A549 (cell line): Measurements from ENCODE around the gene ST3GAL5. TPM values are rescaled to one million over a fixed set of nuclear protein-coding genes. Genes with fewer than 3 reads are reported as not detected.

Experiments
- ATAC-seq, 2 experiments: fragments of 200-7000 bp in 1 of 2; fragments of >200 bp in 1 of 2; cut with Nextera tagmentation in 1 of 2; cut with Tn5 transposase in 1 of 2; 3 replicates each; pipeline versions ENCODE4 v1.8.0 to v1.9.1; 2018 to 2020; ENCODE audit warnings: mild to moderate bottlenecking in 1 of 2, moderate library complexity in 1 of 2
- CTCF ChIA-PET: fragments of 300-600 bp; sonication (Branson Sonifier 250); formaldehyde crosslinking; extraction: SDS; loops from one replicate; lab custom pipeline; 2021; ENCODE audit warnings: antibody characterized with exemption, inconsistent platforms; lab: Yijun Ruan, JAX
- POLR2A ChIA-PET: fragments of 350-600 bp; formaldehyde crosslinking; extraction: SDS; loops from one replicate; lab custom pipeline; 2021; ENCODE audit warnings: antibody characterized with exemption, inconsistent platforms; lab: Yijun Ruan, JAX
- DNase-seq, 2 experiments: peaks; one replicate each; pipeline versions ENCODE4 v3.0.0 to v3.0.0-alpha.2; 2011 to 2016; ENCODE audit warnings: low read depth in 1 of 2, low spot score in 1 of 2
- FAIRE-seq: peaks from 2 replicates; lab custom pipeline; 2011; peaks lifted over from hg19 to GRCh38; lab: Jason Lieb, UNC
- H3K27ac ChIP-seq, 2 experiments: fragments of >200 bp; sonication (Bioruptor Twin); formaldehyde crosslinking; 3 replicates each; pipeline ENCODE4 v1.5.1; 2016 to 2017
- H3K4me1 ChIP-seq: fragments of >200 bp; sonication (Bioruptor Twin); formaldehyde crosslinking; 3 replicates; pipeline ENCODE4 v1.6.1; 2016
- H3K4me2 ChIP-seq: fragments of >200 bp; sonication (Bioruptor Twin); formaldehyde crosslinking; 3 replicates; pipeline ENCODE4 v1.6.1; 2016
- H3K4me3 ChIP-seq: fragments of >200 bp; sonication (Bioruptor Twin); formaldehyde crosslinking; 3 replicates; pipeline ENCODE4 v1.5.1; 2016
- H3K9me3 ChIP-seq: fragments of >200 bp; sonication (Bioruptor Twin); formaldehyde crosslinking; 3 replicates; pipeline ENCODE4 v1.6.1; 2016
- CHD2 ChIP-seq: fragments of 150-350 bp; IDR thresholded peaks from 2 replicates; pipeline ENCODE4 v1.6.1; 2014; ENCODE audit warnings: low read length; ENCODE audit not compliant: partially characterized antibody
- CTCF ChIP-seq: fragments of >200 bp; sonication (Bioruptor Twin); formaldehyde crosslinking; IDR thresholded peaks from 3 replicates; pipeline ENCODE4 v1.5.1; 2016
- EHF ChIP-seq: fragments of 250-450 bp; sonication (Bioruptor Pico); IDR thresholded peaks from 2 replicates; pipeline ENCODE4 v1.5.0; 2020; ENCODE audit warnings: mild to moderate bottlenecking
- EHMT2 ChIP-seq: fragments of 200-600 bp; sonication (generic); IDR thresholded peaks from 2 replicates; pipeline ENCODE4 v1.6.1; 2016; ENCODE audit warnings: antibody characterized with exemption, low read depth, mild to moderate bottlenecking, moderate library complexity
- FOSB ChIP-seq: fragments of 250-450 bp; sonication (Bioruptor Pico); IDR thresholded peaks from 2 replicates; pipeline ENCODE4 v1.5.0; 2020; ENCODE audit warnings: mild to moderate bottlenecking, moderate library complexity
- HMGXB4 ChIP-seq: fragments of 250-450 bp; sonication (Bioruptor Pico); IDR thresholded peaks from 2 replicates; pipeline ENCODE4 v1.5.0; 2021; ENCODE audit warnings: mild to moderate bottlenecking, moderate library complexity, borderline replicate concordance
- HOXA7 ChIP-seq: fragments of 250-450 bp; sonication (Bioruptor Pico); IDR thresholded peaks from 2 replicates; pipeline ENCODE4 v1.5.0; 2020; ENCODE audit warnings: mild to moderate bottlenecking, moderate library complexity
- HOXB13 ChIP-seq: fragments of 250-450 bp; sonication (Bioruptor Pico); IDR thresholded peaks from 2 replicates; pipeline ENCODE4 v1.5.0; 2020; ENCODE audit warnings: low read depth, mild to moderate bottlenecking, moderate library complexity
- HOXB5 ChIP-seq: fragments of 250-450 bp; sonication (Bioruptor Pico); IDR thresholded peaks from 2 replicates; pipeline ENCODE4 v1.5.0; 2020; ENCODE audit warnings: mild to moderate bottlenecking, moderate library complexity
- JUNB ChIP-seq: fragments of >200 bp; sonication (Bioruptor Twin); formaldehyde crosslinking; IDR thresholded peaks from 2 replicates; pipeline ENCODE4 v1.6.1; 2016
- MAFK ChIP-seq: fragments of 450-650 bp; IDR thresholded peaks from 2 replicates; pipeline ENCODE4 v1.6.1; 2014; ENCODE audit not compliant: partially characterized antibody
- MAX ChIP-seq: IDR thresholded peaks from 2 replicates; pipeline ENCODE4 v1.6.1; 2012
- MYC ChIP-seq: IDR thresholded peaks from 2 replicates; pipeline ENCODE4 v1.6.1; 2012; ENCODE audit warnings: mild to moderate bottlenecking, inconsistent platforms, low read length, improper control_type of control experiment, borderline replicate concordance
- NPAS2 ChIP-seq: fragments of 250-450 bp; sonication (Bioruptor Pico); IDR thresholded peaks from 2 replicates; pipeline ENCODE4 v1.8.0; 2022; ENCODE audit warnings: mild to moderate bottlenecking, moderate library complexity, borderline replicate concordance
- SMC3 ChIP-seq: fragments of >200 bp; sonication (Bioruptor Twin); formaldehyde crosslinking; IDR thresholded peaks from 3 replicates; pipeline ENCODE4 v1.6.1; 2018; ENCODE audit warnings: inconsistent platforms
- TFCP2L1 ChIP-seq: fragments of 250-450 bp; sonication (Bioruptor Pico); IDR thresholded peaks from 2 replicates; pipeline ENCODE4 v1.5.0; 2021; ENCODE audit warnings: mild to moderate bottlenecking
- ZC3H11A ChIP-seq: fragments of 450-650 bp; IDR thresholded peaks from 2 replicates; pipeline ENCODE4 v1.6.1; 2014; ENCODE audit warnings: antibody characterized with exemption, mild to moderate bottlenecking
- ZFP36 ChIP-seq: fragments of 450-650 bp; IDR thresholded peaks from 2 replicates; pipeline ENCODE4 v1.6.1; 2014; ENCODE audit warnings: borderline replicate concordance; ENCODE audit not compliant: partially characterized antibody
- ZNF302 ChIP-seq: fragments of 250-450 bp; sonication (Bioruptor Pico); IDR thresholded peaks from 2 replicates; pipeline ENCODE4 v1.9.0; 2021; ENCODE audit warnings: inconsistent platforms, mild to moderate bottlenecking, moderate library complexity
- WGBS: methylation state at CpG from one replicate; pipeline ENCODE4 v1.1.6; 2017; ENCODE audit errors: missing lambda C conversion rate; 5-methylcytosine and 5-hydroxymethylcytosine counted together
- polyA plus RNA-seq, 4 experiments: library from polyadenylated mRNA; depleted of rRNA in 3 of 4; stranded (reverse); fragments of >200 nt; fragmentation: RNase III in 1 of 4; extraction: RNeasy Plus Mini Kit Qiagen cat#74134 plus additional on column Dnase treatment in 1 of 4; gene quantifications; 2 replicates in 3 of 4; 3 replicates in 1 of 4; pipeline ENCODE4 v1.2.3, GENCODE V29; 2011 to 2017
- TF ChIP-seq, protein P1 (sequence below): fragments of 200-600 bp; sonication (generic); IDR thresholded peaks from 2 replicates; pipeline ENCODE4 v1.6.1; 2016; ENCODE audit warnings: antibody characterized with exemption, mild to moderate bottlenecking, moderate library complexity
- TF ChIP-seq, protein P2 (sequence below): fragments of 250-450 bp; sonication (Bioruptor Pico); IDR thresholded peaks from 2 replicates; pipeline ENCODE4 v1.5.0; 2020; ENCODE audit warnings: low read depth, mild to moderate bottlenecking, moderate library complexity

Gene ST3GAL5
- polyA plus RNA-seq, 2 of the 4 experiments (the other 2 are of a cell fraction): 36.9 to 119 TPM

- peaks cover 23% of the 10 kb centered on the region for H3K9me3 ChIP-seq
- 88% methylated on average over 2 of the region's 2 CpGs for WGBS
- CTCF ChIA-PET: interaction anchor here (1.2 to 6.1 kb wide), 11 partner anchors 12 to 140 kb away, joined by 3 to 74 read pairs (median 5); partner anchors contain the start of gene ST3GAL5
- no peak for TF ChIP-seq TFCP2L1
- no peak for TF ChIP-seq HMGXB4 (CRISPR knock-in tag)
- TF ChIP-seq HOXB5 (CRISPR knock-in tag): no peak
- TF ChIP-seq NPAS2 (CRISPR knock-in tag): no peak
- TF ChIP-seq EHMT2: no peak
- no peak for TF ChIP-seq JUNB
- TF ChIP-seq CHD2: no peak
- no peak for TF ChIP-seq MAX
- TF ChIP-seq SMC3: no peak
- peak overlapping the region; percentile 89 to 99 for H3K27ac ChIP-seq
- FAIRE-seq (no peak), ATAC-seq (no peak), DNase-seq (no peak)
- peaks cover 49% of the 10 kb centered on the region for H3K4me1 ChIP-seq
- POLR2A ChIA-PET: interaction anchor here (0.7 to 3.3 kb wide), 2 partner anchors 43 to 49 kb away, joined by 6 to 22 read pairs; partner anchors contain the start of gene ST3GAL5
- no peak overlapping the region for H3K4me3 ChIP-seq
- H3K4me2 ChIP-seq: no peak overlapping the region
These were observed 49.7 kb upstream of the ST3GAL5 start for GRCh38 chr2:85938456-85938855.

GRCh38 chr2:85937069-85937439 lies 48.3 kb upstream of the ST3GAL5 start:
- Histone ChIP-seq H3K27ac (peak overlapping the region; percentile 89 to 99), H3K9me3 (peaks cover 16% of the 10 kb centered on the region), H3K4me3 (peak overlapping the region; percentile 29; the same call in 2 of the 3 replicates), H3K4me1 (peaks cover 56% of the 10 kb centered on the region), H3K4me2 (peak overlapping the region; percentile 97)
- ATAC-seq (peak in 1 of 2 experiments; percentile 0; a peak in 2 of 6 replicates), DNase-seq (no peak), FAIRE-seq (no peak)
- CTCF ChIA-PET: interaction anchor here (0.9 to 6.1 kb wide), 12 partner anchors 9 to 141 kb away, joined by 3 to 74 read pairs (median 5); partner anchors contain the start of gene ST3GAL5
- no peak for TF ChIP-seq TFCP2L1
- no peak for TF ChIP-seq ZC3H11A
- peak; percentile 2; the same call in 1 of the 2 replicates for TF ChIP-seq HOXA7 (CRISPR knock-in tag)
- 0 out of 2 replicates have a peak, but pooled peaks have one; percentile 3 for TF ChIP-seq ZNF302 (CRISPR knock-in tag)
- no peak for TF ChIP-seq EHMT2
- TF ChIP-seq MAFK: peak; percentile 61
- POLR2A ChIA-PET: interaction anchor here (0.9 to 3.3 kb wide), 9 partner anchors 9 to 195 kb away, joined by 3 to 22 read pairs (median 5); partner anchors contain the start of gene ST3GAL5
- whole genome bisulfite sequencing: 11% methylated on average over 5 of the region's 5 CpGs

DNA sequence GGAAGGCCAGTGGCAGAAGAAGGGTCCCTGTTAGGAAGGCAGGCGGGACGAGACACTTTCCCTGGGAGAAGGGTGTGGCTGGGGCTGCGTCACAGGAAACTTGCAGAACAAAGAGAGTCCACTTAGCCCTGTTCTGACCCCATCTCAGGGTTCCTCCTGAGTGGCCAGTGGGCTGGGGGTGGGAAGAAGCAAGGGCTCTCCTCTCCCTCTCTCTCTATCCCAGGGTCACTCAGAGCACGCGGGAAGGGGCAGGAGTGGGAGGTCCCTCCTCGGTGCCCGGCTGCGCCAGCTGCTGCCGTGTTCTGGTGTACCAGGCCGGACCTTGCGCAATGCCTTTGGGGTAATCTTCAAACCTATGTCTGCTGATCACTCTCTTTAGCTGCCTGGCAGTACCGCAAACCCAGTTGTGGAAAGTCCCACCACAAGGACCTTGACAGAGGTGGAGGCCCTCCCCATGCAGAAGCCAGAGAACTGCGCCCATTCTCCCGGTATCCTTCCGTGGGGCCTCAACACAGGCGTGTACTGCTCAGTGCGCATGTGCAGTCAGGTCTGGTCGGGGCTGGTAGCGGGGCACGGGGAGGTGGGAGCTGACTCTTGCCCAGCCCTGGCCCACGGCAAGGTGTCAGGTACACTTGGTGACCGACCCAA lies 47.8 kb upstream of the ST3GAL5 start:
- peak overlapping the region; percentile 29 for H3K4me3 ChIP-seq
- ATAC-seq: peak; percentile 91 to 93
- POLR2A ChIA-PET: interaction anchor here (0.9 to 3.3 kb wide), 11 partner anchors 10 to 195 kb away, joined by 3 to 22 read pairs (median 5); partner anchors contain the start of gene ST3GAL5
- TF ChIP-seq FOSB: peak; percentile 75; the same call in 1 of the 2 replicates
- no peak for TF ChIP-seq CTCF
- TF ChIP-seq SMC3: peak; percentile 55
- no peak for TF ChIP-seq EHMT2
- TF ChIP-seq, protein P1, sequence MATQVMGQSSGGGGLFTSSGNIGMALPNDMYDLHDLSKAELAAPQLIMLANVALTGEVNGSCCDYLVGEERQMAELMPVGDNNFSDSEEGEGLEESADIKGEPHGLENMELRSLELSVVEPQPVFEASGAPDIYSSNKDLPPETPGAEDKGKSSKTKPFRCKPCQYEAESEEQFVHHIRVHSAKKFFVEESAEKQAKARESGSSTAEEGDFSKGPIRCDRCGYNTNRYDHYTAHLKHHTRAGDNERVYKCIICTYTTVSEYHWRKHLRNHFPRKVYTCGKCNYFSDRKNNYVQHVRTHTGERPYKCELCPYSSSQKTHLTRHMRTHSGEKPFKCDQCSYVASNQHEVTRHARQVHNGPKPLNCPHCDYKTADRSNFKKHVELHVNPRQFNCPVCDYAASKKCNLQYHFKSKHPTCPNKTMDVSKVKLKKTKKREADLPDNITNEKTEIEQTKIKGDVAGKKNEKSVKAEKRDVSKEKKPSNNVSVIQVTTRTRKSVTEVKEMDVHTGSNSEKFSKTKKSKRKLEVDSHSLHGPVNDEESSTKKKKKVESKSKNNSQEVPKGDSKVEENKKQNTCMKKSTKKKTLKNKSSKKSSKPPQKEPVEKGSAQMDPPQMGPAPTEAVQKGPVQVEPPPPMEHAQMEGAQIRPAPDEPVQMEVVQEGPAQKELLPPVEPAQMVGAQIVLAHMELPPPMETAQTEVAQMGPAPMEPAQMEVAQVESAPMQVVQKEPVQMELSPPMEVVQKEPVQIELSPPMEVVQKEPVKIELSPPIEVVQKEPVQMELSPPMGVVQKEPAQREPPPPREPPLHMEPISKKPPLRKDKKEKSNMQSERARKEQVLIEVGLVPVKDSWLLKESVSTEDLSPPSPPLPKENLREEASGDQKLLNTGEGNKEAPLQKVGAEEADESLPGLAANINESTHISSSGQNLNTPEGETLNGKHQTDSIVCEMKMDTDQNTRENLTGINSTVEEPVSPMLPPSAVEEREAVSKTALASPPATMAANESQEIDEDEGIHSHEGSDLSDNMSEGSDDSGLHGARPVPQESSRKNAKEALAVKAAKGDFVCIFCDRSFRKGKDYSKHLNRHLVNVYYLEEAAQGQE: no peak
- TF ChIP-seq NPAS2 (CRISPR knock-in tag): no peak
- TF ChIP-seq, protein P2, sequence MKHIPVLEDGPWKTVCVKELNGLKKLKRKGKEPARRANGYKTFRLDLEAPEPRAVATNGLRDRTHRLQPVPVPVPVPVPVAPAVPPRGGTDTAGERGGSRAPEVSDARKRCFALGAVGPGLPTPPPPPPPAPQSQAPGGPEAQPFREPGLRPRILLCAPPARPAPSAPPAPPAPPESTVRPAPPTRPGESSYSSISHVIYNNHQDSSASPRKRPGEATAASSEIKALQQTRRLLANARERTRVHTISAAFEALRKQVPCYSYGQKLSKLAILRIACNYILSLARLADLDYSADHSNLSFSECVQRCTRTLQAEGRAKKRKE: peak; percentile 92
- peak; percentile 48; the same call in 1 of the 2 replicates for TF ChIP-seq MYC
- no peak for TF ChIP-seq ZFP36
- no peak for TF ChIP-seq MAFK
- peak; percentile 61 for TF ChIP-seq EHF (CRISPR knock-in tag)
- peak; percentile 82 for TF ChIP-seq HOXB13
- peak; percentile 98 for TF ChIP-seq MAX

More for the DNA sequence above, 47.8 kb upstream of the ST3GAL5 start:
- H3K4me1 ChIP-seq: peaks cover 61% of the 10 kb centered on the region
- FAIRE-seq (peak; percentile 36), DNase-seq (peak; percentile 95 to 99)
- peak overlapping the region; percentile 89 to 99 for H3K27ac ChIP-seq
- WGBS: 3% methylated on average over 22 of the region's 22 CpGs
- CTCF ChIA-PET: interaction anchor here (0.7 to 6.1 kb wide), 13 partner anchors 9 to 142 kb away, joined by 3 to 74 read pairs (median 5); partner anchors contain the start of gene ST3GAL5
- H3K4me2 ChIP-seq: peak overlapping the region; percentile 97
- H3K9me3 ChIP-seq: peaks cover 13% of the 10 kb centered on the region; the same call in 2 of the 3 replicates
